ENCODE results near the gene AGER.

The AGER gene

GRCh38 chr6:32139590-32139989 lies 44.5 kb downstream of the AGER start:
- no peak for TF ChIP-seq PPARA (CRISPR knock-in tag; IDR thresholded peaks at IDR 0.05; ENCODE audit: borderline replicate concordance)
- TF ChIP-seq POU6F1 (CRISPR knock-in tag; IDR thresholded peaks at IDR 0.05; ENCODE audit: borderline replicate concordance, low read depth), result no peak
- TF ChIP-seq TCF4 (CRISPR knock-in tag; IDR thresholded peaks at IDR 0.05; ENCODE audit: borderline replicate concordance), result no peak
- no peak for TF ChIP-seq CREB5 (CRISPR knock-in tag; IDR thresholded peaks at IDR 0.05; ENCODE audit: low read depth)
- no peak for TF ChIP-seq ZNF565 (CRISPR knock-in tag; conservative IDR thresholded peaks at IDR 0.05; ENCODE audit: low read depth)
- no peak for TF ChIP-seq GLIS3 (CRISPR knock-in tag; IDR thresholded peaks at IDR 0.05)
- no peak for TF ChIP-seq RARB (CRISPR knock-in tag; IDR thresholded peaks at IDR 0.05)
- no peak for TF ChIP-seq ZC3H10 (CRISPR knock-in tag; IDR thresholded peaks at IDR 0.05)
- TF ChIP-seq SNAI2 (CRISPR knock-in tag; IDR thresholded peaks at IDR 0.05), result no peak
- no peak for TF ChIP-seq TOX (CRISPR knock-in tag; IDR thresholded peaks at IDR 0.05; ENCODE audit: borderline replicate concordance)
- no peak for TF ChIP-seq CSDC2 (CRISPR knock-in tag; IDR thresholded peaks at IDR 0.05)
- TF ChIP-seq ISL1 (CRISPR knock-in tag; IDR thresholded peaks at IDR 0.05), result no peak
- ATAC-seq, result no peak

GRCh38 chr6:32137454-32137853 lies 46.6 kb downstream of the AGER start:
- ATAC-seq, result no peak
- TF ChIP-seq GLIS3 (CRISPR knock-in tag; IDR thresholded peaks at IDR 0.05) (no peak), CSDC2 (CRISPR knock-in tag; IDR thresholded peaks at IDR 0.05) (no peak), ZNF565 (CRISPR knock-in tag; conservative IDR thresholded peaks at IDR 0.05; ENCODE audit: low read depth) (no peak), PATZ1 (CRISPR knock-in tag; IDR thresholded peaks at IDR 0.05; ENCODE audit: borderline replicate concordance) (no peak)

- TF ChIP-seq ISL1 (CRISPR knock-in tag; IDR thresholded peaks at IDR 0.05) (no peak), TCF4 (CRISPR knock-in tag; IDR thresholded peaks at IDR 0.05; ENCODE audit: borderline replicate concordance) (no peak), SNAI2 (CRISPR knock-in tag; IDR thresholded peaks at IDR 0.05) (no peak)
- ATAC-seq, result no peak
Observed at GRCh38 chr6:32133786-32134185, 50.3 kb downstream of the AGER start.

- no peak for ATAC-seq
- TF ChIP-seq CREB5 (CRISPR knock-in tag; IDR thresholded peaks at IDR 0.05; ENCODE audit: low read depth) (no peak), CSRNP3 (CRISPR knock-in tag; IDR thresholded peaks at IDR 0.05) (no peak), ZNF565 (CRISPR knock-in tag; conservative IDR thresholded peaks at IDR 0.05; ENCODE audit: low read depth) (no peak), OSR1 (CRISPR knock-in tag; IDR thresholded peaks at IDR 0.05) (no peak), ISL1 (CRISPR knock-in tag; IDR thresholded peaks at IDR 0.05) (no peak), SNAI2 (CRISPR knock-in tag; IDR thresholded peaks at IDR 0.05) (no peak), ESRRG (CRISPR knock-in tag; IDR thresholded peaks at IDR 0.05) (no peak)
Observed at GRCh38 chr6:32132110-32132509, 51.9 kb downstream of the AGER start.

- no peak for TF ChIP-seq GLIS3 (CRISPR knock-in tag; IDR thresholded peaks at IDR 0.05)
- TF ChIP-seq TOX (CRISPR knock-in tag; IDR thresholded peaks at IDR 0.05; ENCODE audit: borderline replicate concordance), result no peak
- no peak for TF ChIP-seq ZNF8 (CRISPR knock-in tag; IDR thresholded peaks at IDR 0.05)
- TF ChIP-seq ZNF70 (CRISPR knock-in tag; IDR thresholded peaks at IDR 0.05), result no peak
- no peak for TF ChIP-seq CSDC2 (CRISPR knock-in tag; IDR thresholded peaks at IDR 0.05)
- no peak for TF ChIP-seq CREB5 (CRISPR knock-in tag; IDR thresholded peaks at IDR 0.05; ENCODE audit: low read depth)
- TF ChIP-seq ARNTL (CRISPR knock-in tag; IDR thresholded peaks at IDR 0.05; ENCODE audit: borderline replicate concordance, low read depth), result no peak
- TF ChIP-seq TCF4 (CRISPR knock-in tag; IDR thresholded peaks at IDR 0.05; ENCODE audit: borderline replicate concordance), result no peak
- TF ChIP-seq PATZ1 (CRISPR knock-in tag; IDR thresholded peaks at IDR 0.05; ENCODE audit: borderline replicate concordance), result no peak
- ATAC-seq, result no peak
Observed at GRCh38 chr6:32131439-32131948, 52.6 kb downstream of the AGER start.
